Measurements from ENCODE around the gene LEP.

Gene LEP

GRCh38 chr7:128240696-128241386, at the start of gene LEP:
Gene LEP (plus strand): TSS chr7:128241278. CDS start chr7:128252019, 10,741 bp downstream.
- DNase-seq (ENCODE audit: low read depth in 2 of 2): no peak

- no peak for DNase-seq (ENCODE audit: low read depth in 2 of 2)
Measured at GRCh38 chr7:128192497-128193142, 48.5 kb upstream of the LEP start.

GRCh38 chr7:128194533-128195282, 46.4 kb upstream of the LEP start:
- no peak for DNase-seq (ENCODE audit: low read depth in 2 of 2)

GRCh38 chr7:128197589-128197988, 43.5 kb upstream of the LEP start:
- DNase-seq (ENCODE audit: low read depth in 2 of 2): no peak

GRCh38 chr7:128197989-128198580, 43.0 kb upstream of the LEP start:
- DNase-seq (ENCODE audit: low read depth in 2 of 2): no peak

GRCh38 chr7:128200376-128200775, 40.7 kb upstream of the LEP start:
- no peak for DNase-seq (ENCODE audit: low read depth in 2 of 2)

GRCh38 chr7:128201067-128201689, 39.9 kb upstream of the LEP start:
- DNase-seq (ENCODE audit: low read depth in 2 of 2): no peak

- DNase-seq (ENCODE audit: low read depth in 2 of 2): no peak
Measured at GRCh38 chr7:128201690-128202085, 39.4 kb upstream of the LEP start.

- no peak for DNase-seq (ENCODE audit: low read depth in 2 of 2)
Measured at GRCh38 chr7:128202287-128202957, 38.7 kb upstream of the LEP start.

- DNase-seq (ENCODE audit: low read depth in 2 of 2): no peak
Measured at GRCh38 chr7:128203047-128203491, 38.0 kb upstream of the LEP start.

- DNase-seq (ENCODE audit: low read depth in 2 of 2): no peak
Measured at GRCh38 chr7:128203710-128204214, 37.3 kb upstream of the LEP start.

- no peak for DNase-seq (ENCODE audit: low read depth in 2 of 2)
Measured at GRCh38 chr7:128204455-128204854, 36.6 kb upstream of the LEP start.

GRCh38 chr7:128205068-128205467, 36.0 kb upstream of the LEP start:
- DNase-seq (ENCODE audit: low read depth in 2 of 2): no peak

GRCh38 chr7:128206017-128206746, 34.9 kb upstream of the LEP start:
- DNase-seq (ENCODE audit: low read depth in 2 of 2): no peak

- DNase-seq (ENCODE audit: low read depth in 2 of 2): no peak
Measured at GRCh38 chr7:128206747-128207500, 34.2 kb upstream of the LEP start.

GRCh38 chr7:128207609-128208008, 33.5 kb upstream of the LEP start:
- no peak for DNase-seq (ENCODE audit: low read depth in 2 of 2)

- DNase-seq (ENCODE audit: low read depth in 2 of 2): peak; percentile 32 to 34
Measured at GRCh38 chr7:128209229-128210035, 31.6 kb upstream of the LEP start.

GRCh38 chr7:128210036-128210347, 31.1 kb upstream of the LEP start:
- DNase-seq (ENCODE audit: low read depth in 2 of 2): no peak

All from stimulated activated CD8-positive, alpha-beta memory T cell treated with anti-CD3 and anti-CD28 coated beads, Interleukin-7, amount 100 ng/mL, for 1 hour (primary cell).